G401 (cell line): ENCODE measurements around the gene TBCD. TPM values are rescaled to one million over a fixed set of nuclear protein-coding genes. Genes with fewer than 3 reads are reported as not detected.
A peak's percentile ranks its signal among the peaks of the same experiment; 100 is the strongest.

Experiments
- DNase-seq: peaks from one replicate; pipeline ENCODE4 v3.0.0-alpha.2; 2015; ENCODE audit warnings: low spot score
- in situ Hi-C: cut with HindIII; loops from 2 replicates; pipeline ENCODE4 v1.10.0; 2016; ENCODE audit warnings: low sequenced_read_pairs, mixed read lengths
- total RNA-seq: library from RNA; depleted of rRNA; stranded (reverse); fragments of >200 nt; shearing (Covaris generic); gene quantifications from 2 replicates; pipeline ENCODE4 v1.2.3, GENCODE V29; 2014

The TBCD gene
- total RNA-seq, 1 experiment from 2014 or later, result 108 TPM

DNA sequence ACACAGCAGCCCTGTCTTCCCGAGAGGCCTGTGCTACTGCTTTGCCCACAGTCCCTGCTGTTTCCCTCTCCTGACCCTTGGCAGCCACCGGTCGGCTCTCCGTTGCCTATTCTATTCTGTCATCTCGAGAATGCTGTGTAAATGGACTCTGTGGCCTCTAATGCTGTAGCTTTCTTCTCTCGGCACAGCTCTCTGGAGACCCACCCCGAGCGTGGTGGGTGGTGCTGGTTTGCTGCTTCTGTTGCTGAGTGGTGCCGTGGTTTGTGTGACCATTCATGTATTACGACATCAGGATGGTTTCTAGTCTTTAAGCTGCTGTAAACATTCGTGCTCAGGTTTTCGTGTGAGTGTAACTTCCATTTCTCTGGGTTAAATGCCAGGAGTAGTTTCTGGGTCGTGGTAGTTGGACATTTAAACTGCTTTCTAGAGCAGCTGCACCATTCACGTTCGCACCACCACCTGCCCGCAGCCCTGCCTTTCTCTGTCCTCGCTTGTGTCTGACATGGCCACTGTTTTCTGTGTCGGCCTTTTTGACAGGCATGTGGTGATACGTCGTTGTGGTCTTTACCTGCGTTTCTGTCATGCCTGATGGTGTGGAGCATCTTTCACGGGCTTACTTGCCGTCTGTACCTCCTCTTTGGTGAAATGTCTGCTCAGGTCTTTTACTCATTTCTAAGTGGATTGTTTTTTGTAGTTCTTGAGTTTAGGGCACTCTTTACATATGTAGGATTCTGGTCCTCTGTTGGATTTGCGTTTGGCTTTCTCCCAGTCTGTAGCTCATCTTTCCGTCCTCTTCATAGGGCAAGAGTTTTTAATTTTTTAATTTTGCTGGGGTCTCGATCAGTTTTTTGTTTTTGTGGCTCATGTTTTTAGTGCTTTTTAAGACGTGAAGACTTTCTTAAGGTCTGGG is 135.6 kb downstream of the TBCD start:
- in situ Hi-C loops, result no loop called here
- DNase-seq, result no peak

DNA sequence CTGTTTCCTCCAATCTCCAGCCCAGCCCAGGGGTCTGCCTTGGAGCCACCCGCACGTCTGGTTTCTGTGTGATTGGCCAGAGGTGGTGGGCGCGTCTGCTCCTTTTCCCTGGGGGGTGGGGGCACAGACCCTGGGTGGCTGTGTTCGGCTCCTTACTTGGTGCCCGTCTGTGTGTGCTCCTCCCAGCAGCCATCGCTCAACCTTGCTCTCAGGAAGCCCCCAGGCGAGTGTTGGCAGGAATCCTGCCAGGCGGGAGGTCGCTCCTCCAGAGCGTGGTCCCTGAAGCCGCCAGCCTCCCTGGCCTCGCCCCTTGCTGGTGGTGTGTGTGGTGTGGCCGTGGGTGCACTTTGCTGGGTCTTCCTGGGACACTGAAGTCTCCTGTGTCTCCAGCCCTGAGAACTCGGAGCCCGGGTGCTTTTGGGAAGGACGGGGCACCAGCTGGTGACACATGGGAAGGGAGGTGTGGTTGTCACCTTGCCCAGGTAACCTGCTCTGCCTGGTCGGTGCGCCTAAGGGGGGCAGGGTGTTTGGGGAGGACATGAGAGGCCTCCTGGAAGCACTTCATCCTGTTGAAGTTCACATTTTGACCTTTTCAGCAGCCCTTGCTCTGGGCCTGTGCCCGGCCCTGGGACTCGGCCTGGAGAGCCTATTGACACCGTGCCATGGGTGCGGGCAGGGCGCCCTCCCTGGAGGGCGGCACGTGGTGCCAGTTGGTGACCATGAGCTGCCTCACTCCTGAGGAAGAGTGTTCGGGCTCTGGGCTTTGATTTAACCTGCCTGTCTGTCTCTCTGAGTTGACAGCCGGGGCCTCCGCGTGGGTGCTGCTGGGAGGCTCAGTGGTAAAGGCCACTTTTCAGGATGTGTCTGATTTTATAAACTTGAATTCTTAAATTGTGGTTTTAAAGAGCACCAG is 137.0 kb downstream of the TBCD start:
- no peak for DNase-seq
- in situ Hi-C loops, result no loop called here

GRCh38 chr17:82889496-82890338 is 137.9 kb downstream of the TBCD start:
- DNase-seq, result no peak

GRCh38 chr17:82890339-82890730 is 138.5 kb downstream of the TBCD start:
- no peak for DNase-seq
- in situ Hi-C loops, result no loop called here

More at GRCh38 chr17:82889496-82890338, 137.9 kb downstream of the TBCD start:
- in situ Hi-C loops, result no loop called here

DNA sequence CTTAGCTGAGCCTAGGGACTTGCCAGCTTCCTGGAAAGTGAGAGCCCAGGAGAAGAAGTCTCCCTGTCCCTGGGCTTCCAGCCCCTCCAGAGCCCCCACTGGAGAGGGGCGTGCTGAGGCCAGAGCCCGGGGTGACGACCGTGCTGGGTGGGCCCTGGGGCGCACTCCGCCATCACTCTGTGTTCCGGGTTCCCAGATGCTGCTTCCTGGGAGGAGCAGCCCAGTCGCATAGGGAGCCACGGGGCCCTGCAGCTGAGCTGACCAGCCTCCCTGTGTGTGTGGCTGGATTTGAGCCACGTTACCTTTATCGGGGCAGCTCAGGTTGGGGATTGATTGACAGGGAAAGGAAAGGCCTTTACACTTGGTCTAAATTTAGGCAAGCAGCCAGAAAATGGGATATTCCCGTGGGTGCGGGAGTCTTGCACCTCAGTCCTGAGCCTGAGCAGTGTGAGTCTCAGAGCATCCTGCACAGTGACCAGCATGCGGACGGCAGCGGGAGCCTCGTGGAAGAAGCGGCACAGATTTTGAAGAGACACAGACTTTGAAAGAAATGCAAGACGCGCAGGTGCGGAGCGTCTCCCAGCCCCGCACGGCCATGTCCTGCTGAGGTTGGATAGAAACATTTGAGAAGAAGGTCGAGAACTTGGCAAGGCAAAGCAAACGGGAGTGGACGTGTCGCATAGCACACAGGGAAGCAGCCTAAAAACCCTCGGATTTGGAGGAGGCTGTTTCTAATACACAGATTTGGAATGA is 139.2 kb downstream of the TBCD start:
- in situ Hi-C loops, result no loop called here
- DNase-seq, result no peak

DNA sequence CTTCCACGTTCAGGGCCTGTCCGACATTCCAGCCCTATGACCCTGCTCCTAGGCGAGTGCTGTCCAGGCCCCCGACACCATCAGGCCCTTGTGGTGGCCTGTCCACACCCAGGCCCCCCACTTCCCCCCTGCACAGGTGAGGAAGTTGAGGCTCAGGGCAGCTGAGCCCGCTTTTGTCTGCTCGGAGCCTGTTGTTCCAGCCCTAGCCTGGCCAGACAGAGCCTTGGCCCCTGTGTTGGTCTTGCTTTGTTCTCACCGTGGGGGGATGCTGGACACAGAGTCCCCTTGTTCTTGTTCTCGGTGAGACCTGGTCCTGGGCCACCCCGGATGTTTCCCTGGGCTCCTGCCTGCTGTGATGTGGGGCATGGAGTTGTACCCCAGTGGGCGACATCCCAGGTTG is 140.0 kb downstream of the TBCD start:
- DNase-seq, result no peak

GRCh38 chr17:82892899-82893565 is 141.2 kb downstream of the TBCD start:
- in situ Hi-C loops, result no loop called here
- peak; percentile 61 for DNase-seq

More for the DNA sequence above, 140.0 kb downstream of the TBCD start:
- in situ Hi-C loops, result no loop called here

GRCh38 chr17:82893779-82894178 is 141.9 kb downstream of the TBCD start:
- in situ Hi-C loops, result no loop called here
- DNase-seq, result no peak

DNA sequence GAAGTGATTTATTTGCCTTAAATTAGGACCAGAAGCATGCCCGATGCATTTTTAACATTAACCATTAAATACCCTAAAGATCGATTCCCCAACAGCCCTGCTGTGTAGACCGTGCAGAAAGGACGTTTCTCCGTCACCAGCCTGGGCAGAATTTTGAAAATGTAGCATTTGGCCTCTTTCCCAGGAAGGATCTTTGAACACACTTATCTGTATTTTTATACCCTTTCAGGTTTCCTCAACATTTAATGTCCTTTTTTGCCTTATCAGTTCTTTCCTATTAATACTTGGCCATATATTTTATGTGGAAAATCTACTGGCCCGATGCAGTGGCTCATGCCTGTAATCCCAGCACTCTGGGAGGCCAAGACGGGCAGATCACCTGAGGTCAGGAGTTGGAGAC is 142.5 kb downstream of the TBCD start:
- in situ Hi-C loops, result no loop called here
- no peak for DNase-seq

DNA sequence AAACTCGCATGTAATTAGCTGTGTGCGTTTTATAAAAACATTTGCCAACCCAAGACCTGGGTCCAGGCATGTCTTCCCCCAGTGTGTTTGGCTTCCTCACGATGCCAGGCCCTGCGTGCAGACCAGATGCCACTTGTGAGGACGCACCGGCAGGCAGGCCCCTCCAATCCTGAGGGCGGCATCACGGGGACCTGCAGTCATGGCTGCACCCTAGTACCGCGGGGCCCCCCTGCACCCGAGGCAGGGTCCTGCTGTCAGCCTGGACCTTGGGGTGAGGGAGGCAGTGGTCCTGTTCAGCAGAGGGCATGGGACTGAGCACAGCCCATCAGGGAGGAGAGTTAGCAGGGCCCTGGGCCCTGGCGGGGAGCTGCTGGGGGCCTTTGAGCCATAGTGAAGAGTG is 143.2 kb downstream of the TBCD start:
- in situ Hi-C loops, result no loop called here
- no peak for DNase-seq

DNA sequence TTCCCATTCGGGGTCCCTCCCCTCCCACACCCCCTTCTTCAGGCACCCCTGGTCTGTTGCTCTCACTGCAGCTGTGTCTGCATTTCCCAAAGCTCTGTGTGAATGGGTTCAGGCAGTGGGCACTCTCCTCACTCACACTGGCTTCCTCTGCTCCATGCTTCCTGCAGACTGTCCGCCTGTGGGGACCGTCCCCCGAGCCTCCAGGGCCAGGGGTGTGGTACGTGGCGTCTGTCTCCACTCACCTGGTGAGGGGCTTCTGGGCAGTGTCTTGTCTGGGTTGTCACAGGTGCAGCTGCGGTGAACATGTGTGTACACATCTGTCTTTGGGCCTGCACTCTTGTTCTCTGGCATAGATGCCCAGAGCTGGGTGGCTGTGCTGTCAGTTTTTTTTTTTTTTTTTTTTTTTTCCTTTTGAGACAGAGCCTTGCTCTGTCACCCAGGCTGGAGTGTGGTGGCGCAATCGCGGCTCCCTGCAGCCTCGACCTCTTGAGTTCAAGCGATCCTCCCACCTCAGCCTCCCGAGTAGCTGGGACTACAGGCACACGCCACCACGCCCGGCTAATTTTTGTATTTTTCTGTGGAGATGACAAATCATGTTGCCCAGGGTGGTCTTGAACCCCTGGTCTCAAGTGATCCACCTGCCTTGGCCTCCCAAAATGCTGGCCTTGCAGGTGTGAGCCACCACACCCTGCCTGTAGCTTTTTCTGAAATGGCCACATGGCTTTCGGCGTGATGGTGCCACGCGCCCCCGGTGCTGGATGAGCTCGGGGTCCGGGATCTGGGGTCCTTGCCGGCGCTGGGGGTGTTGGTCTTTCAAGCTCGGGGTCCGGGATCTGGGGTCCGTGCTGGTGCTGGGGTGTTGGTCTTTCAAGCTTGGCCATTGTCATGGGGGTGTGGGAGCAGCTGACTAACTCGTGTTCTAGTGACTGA is 144.5 kb downstream of the TBCD start:
- in situ Hi-C loops, result no loop called here

GRCh38 chr17:82897514-82898249 is 145.8 kb downstream of the TBCD start:
- in situ Hi-C loops, result no loop called here
- no peak for DNase-seq

More for the DNA sequence above, 144.5 kb downstream of the TBCD start:
- DNase-seq, result no peak

DNA sequence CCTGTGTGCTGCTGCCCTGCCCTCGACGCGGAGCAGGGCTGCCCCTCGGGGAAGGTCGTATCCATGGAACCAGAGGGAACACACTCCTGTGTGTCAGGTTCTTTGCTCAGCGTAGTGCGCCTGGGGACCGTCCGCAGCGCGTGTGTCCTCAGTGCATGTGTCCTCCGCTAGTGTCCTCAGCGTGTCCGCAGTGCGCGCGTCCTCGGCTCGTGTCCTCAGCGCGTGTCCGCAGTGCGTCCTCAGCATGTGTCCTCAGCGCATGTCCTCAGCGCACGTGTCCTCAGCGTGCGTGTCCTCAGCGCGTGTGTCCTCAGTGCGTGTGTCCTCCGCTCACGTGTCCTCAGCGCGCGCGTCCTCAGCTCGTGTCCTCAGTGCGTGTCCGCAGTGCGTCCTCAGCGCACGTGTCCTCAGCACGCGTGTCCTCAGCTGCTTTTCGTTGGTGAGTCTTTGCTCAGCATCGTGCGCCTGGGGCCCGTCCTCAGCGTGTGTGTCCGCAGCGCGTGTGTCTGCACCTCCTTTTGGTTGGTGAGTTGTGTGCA is 147.2 kb downstream of the TBCD start:
- no peak for DNase-seq
- in situ Hi-C loops, result no loop called here

- DNase-seq, result no peak
- in situ Hi-C loops, result no loop called here
These were observed 148.1 kb downstream of the TBCD start for GRCh38 chr17:82899941-82900340.

GRCh38 chr17:82900741-82901140 is 148.9 kb downstream of the TBCD start:
- in situ Hi-C loops, result no loop called here
- no peak for DNase-seq

- in situ Hi-C loops, result no loop called here
- DNase-seq, result no peak
These were observed 149.5 kb downstream of the TBCD start for GRCh38 chr17:82901356-82901755.
